ENCODE data around the gene EIPR1. TPM values are rescaled to one million over a fixed set of nuclear protein-coding genes. Genes with fewer than 3 reads are reported as not detected.

The EIPR1 gene
- total RNA-seq, 1 donor from 2014 or later = 35.9 TPM

GRCh38 chr2:3180082-3180908 lies 197.3 kb downstream of the EIPR1 start:
- no peak for DNase-seq (ENCODE audit: low spot score)
- H3K27me3 Mint-ChIP-seq (ENCODE audit: unreplicated experiment) = peaks cover 9% of the 10 kb centered on the region
- H3K4me1 Mint-ChIP-seq (ENCODE audit: unreplicated experiment) = no peaks in the 10 kb centered on the region
- no peaks in the 10 kb centered on the region for H3K9me3 Mint-ChIP-seq (ENCODE audit: unreplicated experiment)
- peak overlapping the region; percentile 6 for H3K27ac Mint-ChIP-seq (ENCODE audit: unreplicated experiment)
- TF ChIP-seq CTCF (IDR thresholded peaks at IDR 0.05; ENCODE audit: unreplicated experiment) = no peak
- H3K4me3 Mint-ChIP-seq (ENCODE audit: unreplicated experiment) = peak overlapping the region; percentile 18
- H3K36me3 Mint-ChIP-seq (ENCODE audit: low read depth, unreplicated experiment) = peaks cover 26% of the 10 kb centered on the region

GRCh38 chr2:3179626-3180025 lies 198.0 kb downstream of the EIPR1 start:
- Mint-ChIP-seq H3K27ac (ENCODE audit: unreplicated experiment) (no peak overlapping the region), H3K36me3 (ENCODE audit: low read depth, unreplicated experiment) (peaks cover 23% of the 10 kb centered on the region), H3K4me3 (ENCODE audit: unreplicated experiment) (no peak overlapping the region), H3K9me3 (ENCODE audit: unreplicated experiment) (no peaks in the 10 kb centered on the region), H3K4me1 (ENCODE audit: unreplicated experiment) (no peaks in the 10 kb centered on the region), H3K27me3 (ENCODE audit: unreplicated experiment) (peaks cover 7% of the 10 kb centered on the region)
- TF ChIP-seq CTCF (IDR thresholded peaks at IDR 0.05; ENCODE audit: unreplicated experiment) = no peak
- DNase-seq (ENCODE audit: low spot score) = no peak

GRCh38 chr2:3179208-3179607 lies 198.4 kb downstream of the EIPR1 start:
- TF ChIP-seq CTCF (IDR thresholded peaks at IDR 0.05; ENCODE audit: unreplicated experiment) = no peak
- peak; percentile 43 for DNase-seq (ENCODE audit: low spot score)

GRCh38 chr2:3178578-3179031 lies 199.0 kb downstream of the EIPR1 start:
- no peaks in the 10 kb centered on the region for H3K9me3 Mint-ChIP-seq (ENCODE audit: unreplicated experiment)
- no peaks in the 10 kb centered on the region for H3K4me1 Mint-ChIP-seq (ENCODE audit: unreplicated experiment)
- H3K36me3 Mint-ChIP-seq (ENCODE audit: low read depth, unreplicated experiment) = peaks cover 23% of the 10 kb centered on the region
- peaks cover 10% of the 10 kb centered on the region for H3K27me3 Mint-ChIP-seq (ENCODE audit: unreplicated experiment)
- DNase-seq (ENCODE audit: low spot score) = no peak
- TF ChIP-seq CTCF (IDR thresholded peaks at IDR 0.05; ENCODE audit: unreplicated experiment) = no peak
- H3K27ac Mint-ChIP-seq (ENCODE audit: unreplicated experiment) = no peak overlapping the region
- no peak overlapping the region for H3K4me3 Mint-ChIP-seq (ENCODE audit: unreplicated experiment)

More at GRCh38 chr2:3179208-3179607, 198.4 kb downstream of the EIPR1 start:
- peaks cover 23% of the 10 kb centered on the region for H3K36me3 Mint-ChIP-seq (ENCODE audit: low read depth, unreplicated experiment)
- peaks cover 7% of the 10 kb centered on the region for H3K27me3 Mint-ChIP-seq (ENCODE audit: unreplicated experiment)
- no peaks in the 10 kb centered on the region for H3K9me3 Mint-ChIP-seq (ENCODE audit: unreplicated experiment)
- no peaks in the 10 kb centered on the region for H3K4me1 Mint-ChIP-seq (ENCODE audit: unreplicated experiment)
- H3K27ac Mint-ChIP-seq (ENCODE audit: unreplicated experiment) = no peak overlapping the region
- no peak overlapping the region for H3K4me3 Mint-ChIP-seq (ENCODE audit: unreplicated experiment)

GRCh38 chr2:3177891-3178577 lies 199.6 kb downstream of the EIPR1 start:
- H3K4me3 Mint-ChIP-seq (ENCODE audit: unreplicated experiment) = no peak overlapping the region
- peaks cover 27% of the 10 kb centered on the region for H3K36me3 Mint-ChIP-seq (ENCODE audit: low read depth, unreplicated experiment)
- no peaks in the 10 kb centered on the region for H3K9me3 Mint-ChIP-seq (ENCODE audit: unreplicated experiment)
- no peaks in the 10 kb centered on the region for H3K4me1 Mint-ChIP-seq (ENCODE audit: unreplicated experiment)
- DNase-seq (ENCODE audit: low spot score) = no peak
- no peak overlapping the region for H3K27ac Mint-ChIP-seq (ENCODE audit: unreplicated experiment)
- TF ChIP-seq CTCF (IDR thresholded peaks at IDR 0.05; ENCODE audit: unreplicated experiment) = no peak
- H3K27me3 Mint-ChIP-seq (ENCODE audit: unreplicated experiment) = peaks cover 14% of the 10 kb centered on the region

Data from endothelial cell (in vitro differentiated cells).